Hematopoietic multipotent progenitor cell (in vitro differentiated cells): ENCODE data around the gene NUDT16L1. TPM values are rescaled to one million over a fixed set of nuclear protein-coding genes. Genes with fewer than 3 reads are reported as not detected.

Source experiments
- DNase-seq, 3 donors: peaks; one replicate each; pipeline ENCODE4 v3.0.0-alpha.2; 2011 to 2015; ENCODE audit warnings: low read depth in 2 of 3, low spot score in 2 of 3
- total RNA-seq: library from RNA; depleted of rRNA; stranded (reverse); fragments of >200 nt; gene quantifications from one replicate; pipeline ENCODE4 v1.2.3, GENCODE V29; 2012

The NUDT16L1 gene
- total RNA-seq, 1 donor, result 48.7 TPM

DNA sequence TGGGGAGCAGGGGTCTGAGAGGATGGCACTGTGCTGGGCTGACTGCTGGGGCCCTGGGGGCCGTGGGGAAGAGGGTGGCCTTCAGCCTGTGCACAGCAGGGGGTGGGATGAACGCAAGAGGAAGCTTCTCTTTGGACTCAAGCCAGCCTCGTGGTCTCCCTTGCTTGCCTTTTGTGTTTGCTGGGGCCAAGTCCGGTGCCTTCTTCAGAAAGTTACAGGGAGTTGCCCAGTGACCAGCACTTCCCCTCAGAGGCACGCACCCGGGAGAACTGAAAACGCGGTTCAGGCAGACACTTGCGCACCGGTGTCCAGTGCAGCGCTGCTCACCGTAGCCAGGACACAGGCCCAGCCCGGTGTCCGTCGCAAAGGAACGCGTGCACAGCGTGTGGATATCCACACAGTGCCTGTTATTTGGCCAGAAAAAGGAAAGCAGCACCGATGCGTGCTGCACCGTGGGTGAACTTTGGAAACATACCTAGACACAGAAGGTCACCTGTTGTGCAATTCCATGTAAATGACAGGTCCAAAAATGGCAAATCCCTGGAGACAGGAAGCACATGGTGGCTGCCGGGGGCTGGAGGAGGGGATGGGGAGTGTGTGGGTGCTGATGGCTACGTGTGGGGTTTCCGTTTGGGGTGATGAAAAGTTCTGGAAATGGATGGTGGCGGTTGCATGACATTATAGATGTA lies 29.4 kb upstream of the NUDT16L1 start:
- DNase-seq, result peak in 2 of 3 donors; percentile 81 to 89

DNA sequence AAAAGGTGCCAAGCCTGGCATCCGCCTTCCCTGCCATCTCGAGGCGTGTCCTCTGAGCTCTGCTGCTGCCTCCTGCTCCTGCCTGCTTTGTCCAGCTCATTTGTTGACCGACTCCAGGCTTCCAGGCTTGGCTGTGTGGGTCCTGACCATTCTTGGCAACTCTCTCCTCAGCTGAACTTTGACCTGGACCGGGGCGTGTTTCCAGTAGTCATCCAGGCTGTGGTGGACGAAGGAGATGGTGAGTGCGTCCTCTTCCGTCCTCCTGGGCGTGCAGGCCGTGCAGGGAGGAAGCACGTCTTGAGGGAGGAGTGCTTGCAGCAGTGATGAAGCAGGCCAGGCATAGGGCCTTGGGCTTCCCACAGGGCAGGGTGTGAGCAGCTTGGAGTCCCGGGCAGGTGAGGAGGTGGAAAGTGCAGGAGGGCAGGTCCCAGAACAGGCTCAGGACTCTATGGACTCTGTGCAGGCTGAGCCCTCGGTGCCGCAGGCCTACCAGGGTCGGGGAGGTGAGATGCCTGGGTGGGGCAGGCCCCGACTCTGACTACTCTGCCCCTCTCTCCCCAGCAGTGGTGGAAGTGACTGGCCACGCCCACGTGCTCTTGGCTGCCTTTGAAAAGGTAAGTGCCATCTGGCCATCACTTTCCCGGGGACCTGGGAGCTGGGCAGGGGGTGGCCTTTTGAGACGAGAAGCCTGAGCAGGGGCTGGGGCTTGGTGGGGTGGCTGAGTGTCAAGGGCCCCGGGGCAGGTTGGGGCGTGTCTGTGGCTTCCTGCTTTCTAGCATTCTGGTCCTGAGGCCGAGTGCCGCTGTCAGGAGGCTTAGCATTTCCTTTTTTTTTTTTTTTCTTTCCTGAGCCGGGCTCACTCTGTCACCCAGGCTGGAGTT lies 28.6 kb upstream of the NUDT16L1 start:
- DNase-seq, result peak in 2 of 3 donors; percentile 62 to 73

DNA sequence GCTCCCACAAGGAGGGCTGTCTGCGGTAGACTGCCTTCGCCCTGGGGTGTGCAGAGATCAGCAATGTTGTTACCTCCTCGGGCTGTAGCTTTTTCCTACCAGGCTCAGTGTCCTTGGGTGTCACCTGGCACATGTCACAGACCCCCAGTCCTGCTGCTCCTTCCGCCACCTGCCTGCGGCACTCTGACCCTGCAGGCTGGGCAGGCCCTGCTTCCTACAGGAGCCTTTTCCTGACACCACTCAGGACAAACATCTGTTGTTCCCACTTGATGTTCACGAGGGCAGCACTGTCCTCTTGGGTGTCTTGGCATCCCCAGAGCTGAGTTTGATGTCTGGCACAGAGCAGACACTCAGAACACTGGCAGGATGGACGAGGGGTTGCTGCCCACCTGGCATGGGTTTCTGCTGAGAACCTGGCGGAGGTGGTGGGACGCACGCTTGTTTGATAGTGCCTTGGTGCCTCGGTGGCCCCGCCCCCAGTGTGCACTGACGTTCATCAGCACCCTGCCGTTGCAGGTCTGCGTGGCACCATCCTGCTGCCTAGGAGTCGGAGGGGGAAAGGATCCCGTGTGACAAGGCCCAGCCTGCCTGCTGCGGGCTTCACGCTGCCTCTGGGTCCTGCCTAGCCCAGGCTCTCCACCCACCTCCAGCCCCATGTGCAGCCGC lies 26.7 kb upstream of the NUDT16L1 start:
- DNase-seq, result no peak

DNA sequence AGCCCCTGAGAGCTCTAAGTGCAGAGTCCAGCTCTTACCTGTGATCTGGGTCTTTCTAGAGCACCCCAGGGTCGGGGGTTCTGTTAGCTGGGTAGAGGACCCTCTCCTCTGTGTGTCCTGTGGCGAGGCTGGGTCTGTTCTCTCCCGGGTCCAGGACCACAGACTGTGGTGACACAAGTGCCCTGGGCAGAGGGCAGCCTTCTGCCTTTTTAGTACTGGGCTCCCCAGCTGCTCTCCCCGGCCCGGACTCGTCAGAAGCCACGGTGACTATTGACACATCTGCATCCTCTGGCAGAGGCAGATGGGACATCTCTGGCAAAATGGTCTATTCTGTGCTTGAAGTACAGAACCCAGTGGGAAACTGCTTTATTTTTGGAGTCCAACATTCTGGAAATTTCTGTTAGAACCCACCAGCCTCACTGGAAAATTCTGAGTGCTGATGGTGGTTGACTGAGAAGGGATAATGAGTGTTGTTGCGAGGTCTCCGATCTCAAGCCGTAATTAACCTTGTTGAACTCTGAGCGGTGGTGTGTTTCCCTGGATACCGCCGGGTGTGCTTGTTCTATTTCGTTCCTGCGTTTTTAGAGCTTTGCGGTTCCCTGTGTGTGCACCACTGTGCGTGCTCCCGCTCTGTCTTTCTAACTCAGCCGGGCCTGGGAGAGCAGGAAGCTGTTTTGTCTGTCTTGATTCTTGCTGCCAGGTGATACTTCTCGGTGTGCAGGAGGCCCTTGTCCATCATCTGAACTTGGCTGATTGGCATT lies 26.0 kb upstream of the NUDT16L1 start:
- no peak for DNase-seq

DNA sequence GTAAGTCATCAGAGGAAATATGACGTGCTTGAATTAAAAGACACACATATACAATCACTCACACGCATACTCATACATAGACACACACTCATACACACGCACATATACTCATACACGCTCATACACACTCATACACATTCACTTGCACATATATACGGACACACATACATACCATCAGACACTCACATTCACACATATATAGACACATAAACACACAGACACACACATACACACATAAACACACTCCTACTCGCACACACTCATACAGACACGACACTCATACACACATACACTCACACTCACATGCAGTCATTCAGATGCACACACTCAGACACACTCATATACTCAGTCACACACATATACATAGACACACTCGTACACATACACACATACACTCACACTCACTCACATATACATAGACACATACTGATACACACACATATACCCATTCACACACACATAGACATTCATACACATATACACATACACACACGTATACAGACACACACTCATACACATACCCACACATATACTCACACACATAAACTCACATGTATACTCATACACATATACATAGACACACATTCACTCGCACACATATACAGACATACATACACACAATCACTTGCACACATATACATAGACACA lies 24.9 kb upstream of the NUDT16L1 start:
- no peak for DNase-seq

DNA sequence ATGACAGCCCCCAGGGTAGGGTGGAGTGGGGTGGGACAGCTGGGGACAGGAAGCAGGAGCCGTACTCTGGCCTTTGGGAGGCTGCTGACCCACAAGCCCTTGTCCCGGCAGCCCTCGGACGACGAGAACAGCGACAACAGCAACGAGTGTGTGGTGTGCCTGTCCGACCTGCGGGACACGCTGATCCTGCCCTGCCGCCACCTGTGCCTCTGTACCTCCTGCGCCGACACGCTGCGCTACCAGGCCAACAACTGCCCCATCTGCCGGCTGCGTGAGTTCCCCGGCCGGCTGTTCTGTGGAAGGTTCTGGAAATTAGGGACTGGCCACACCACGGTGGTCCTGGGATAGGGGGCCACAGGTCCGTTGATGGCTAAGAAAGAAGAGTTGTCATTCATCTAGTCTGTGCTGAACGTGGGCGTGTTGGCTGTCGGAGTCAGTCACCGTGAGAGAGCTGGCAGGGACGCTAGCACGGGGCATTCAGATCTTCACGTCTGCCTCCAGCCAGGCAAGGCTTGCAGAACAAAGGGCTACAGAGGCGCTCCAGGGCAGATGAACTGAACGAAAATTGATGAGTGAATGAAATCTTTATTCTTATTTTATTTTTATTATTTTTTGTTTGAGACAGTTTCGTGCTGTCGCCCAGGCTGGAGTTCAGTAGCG lies 19.8 kb upstream of the NUDT16L1 start:
- DNase-seq, result no peak

DNA sequence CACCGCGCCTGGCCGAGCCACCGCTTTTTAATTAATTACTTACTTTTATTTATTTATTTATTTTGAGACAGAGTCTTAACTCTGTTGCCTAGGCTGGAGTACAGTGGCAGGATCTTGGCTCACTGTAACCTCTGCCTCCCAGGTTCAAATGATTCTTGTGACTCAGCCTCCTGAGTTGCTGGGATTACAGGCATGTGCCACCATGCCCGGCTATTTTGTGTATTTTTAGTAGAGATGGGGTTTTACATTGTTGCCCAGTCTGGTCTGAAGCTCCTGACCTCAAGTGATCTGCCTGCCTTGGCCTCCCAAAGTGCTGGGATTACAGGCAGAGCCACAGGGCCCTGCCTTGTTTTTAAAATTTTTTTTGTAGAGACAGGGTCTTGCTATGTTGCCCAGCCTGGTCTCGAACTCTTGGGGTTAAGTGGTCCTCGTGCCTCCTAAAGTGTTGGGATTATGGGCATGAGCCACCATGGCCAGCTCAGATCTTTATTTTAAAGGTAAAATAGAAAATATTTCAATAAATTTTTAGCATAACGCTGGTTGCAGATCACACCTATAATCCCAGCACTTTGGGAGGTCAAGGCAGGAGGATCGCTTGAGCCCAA lies 18.3 kb upstream of the NUDT16L1 start:
- DNase-seq, result no peak

DNA sequence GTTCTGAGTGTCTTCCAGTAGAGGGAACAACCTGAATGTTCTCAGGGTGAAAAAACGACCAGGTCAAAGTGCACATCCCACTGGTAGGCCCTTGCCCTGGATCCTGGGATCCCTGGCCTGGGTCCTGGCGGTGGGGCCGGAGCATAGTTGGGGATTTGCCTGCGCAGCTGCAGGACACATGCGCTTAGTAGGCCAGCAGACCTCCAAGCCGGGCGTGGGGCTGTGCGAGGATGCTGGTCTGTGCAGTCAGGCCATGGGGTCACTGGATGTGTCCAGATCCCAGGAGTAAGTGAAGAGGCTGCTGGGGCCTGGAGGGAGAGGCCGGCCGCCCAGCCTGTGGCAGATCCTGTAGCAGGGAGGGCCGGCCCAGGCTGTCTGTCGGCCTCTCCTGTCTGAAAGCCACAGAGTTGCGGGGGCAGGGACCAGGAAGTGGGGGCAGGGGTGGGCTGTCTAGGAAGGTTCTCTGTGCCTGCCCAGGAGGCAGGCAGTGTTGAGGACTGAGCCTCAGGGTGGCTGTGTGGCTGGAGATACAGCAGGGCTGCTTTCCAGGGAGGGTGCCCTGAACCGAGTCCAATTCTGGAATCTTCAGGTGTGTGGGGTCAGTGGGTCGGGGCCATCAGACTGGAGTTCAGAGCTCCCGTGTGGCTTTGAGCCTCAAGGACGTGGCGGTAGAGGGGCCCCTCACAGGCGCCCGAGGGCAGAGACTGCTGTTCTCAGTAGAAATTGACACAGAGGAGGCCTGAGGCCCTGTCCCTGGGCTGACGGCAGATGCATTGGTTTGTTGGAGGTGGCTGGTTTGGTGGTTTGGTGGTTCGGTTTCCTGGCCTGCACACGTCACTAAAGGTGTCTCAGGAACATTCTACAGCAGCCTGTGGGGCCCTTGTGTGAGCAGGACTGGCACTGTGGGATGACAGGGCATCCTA lies 17.2 kb upstream of the NUDT16L1 start:
- DNase-seq, result peak in 2 of 3 donors; percentile 32 to 48

DNA sequence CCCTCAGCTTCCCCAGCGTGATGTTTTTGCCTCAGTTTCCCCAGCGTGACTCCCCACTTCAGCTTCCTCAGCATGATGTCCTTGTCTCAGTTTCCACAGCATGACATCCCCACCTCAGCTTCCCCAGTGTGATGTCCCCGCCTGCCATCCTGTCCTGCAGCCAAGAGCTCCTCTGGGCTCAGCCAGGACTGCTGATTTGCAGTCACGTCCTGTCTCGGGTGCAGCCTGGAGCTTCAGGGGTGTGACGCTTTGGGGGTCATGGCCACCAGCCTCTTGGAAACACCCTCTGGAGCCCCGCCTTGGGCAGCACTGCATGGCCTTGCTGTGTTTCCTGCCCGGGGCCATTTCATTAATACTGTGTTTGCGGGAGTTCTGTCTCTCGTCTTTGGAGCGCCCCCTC lies 16.5 kb upstream of the NUDT16L1 start:
- DNase-seq, result no peak

DNA sequence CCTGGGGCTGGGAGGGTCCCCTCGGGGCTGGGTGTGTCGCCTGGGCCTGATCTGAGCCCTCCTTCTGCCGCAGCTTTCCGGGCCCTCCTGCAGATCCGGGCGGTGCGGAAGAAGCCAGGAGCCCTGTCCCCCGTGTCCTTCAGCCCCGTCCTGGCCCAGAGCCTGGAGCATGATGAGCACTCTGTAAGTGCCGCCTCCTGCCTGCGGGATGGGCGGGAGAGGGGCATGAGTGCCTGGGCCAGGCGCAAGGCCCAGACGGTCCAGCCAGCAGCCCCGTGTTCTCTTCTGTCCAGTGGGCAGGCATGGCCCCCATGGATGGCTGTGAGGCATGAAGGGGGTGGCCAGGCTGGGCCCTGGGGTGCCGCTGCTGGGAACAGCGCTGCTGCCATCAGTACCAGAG lies 16.0 kb upstream of the NUDT16L1 start:
- no peak for DNase-seq

DNA sequence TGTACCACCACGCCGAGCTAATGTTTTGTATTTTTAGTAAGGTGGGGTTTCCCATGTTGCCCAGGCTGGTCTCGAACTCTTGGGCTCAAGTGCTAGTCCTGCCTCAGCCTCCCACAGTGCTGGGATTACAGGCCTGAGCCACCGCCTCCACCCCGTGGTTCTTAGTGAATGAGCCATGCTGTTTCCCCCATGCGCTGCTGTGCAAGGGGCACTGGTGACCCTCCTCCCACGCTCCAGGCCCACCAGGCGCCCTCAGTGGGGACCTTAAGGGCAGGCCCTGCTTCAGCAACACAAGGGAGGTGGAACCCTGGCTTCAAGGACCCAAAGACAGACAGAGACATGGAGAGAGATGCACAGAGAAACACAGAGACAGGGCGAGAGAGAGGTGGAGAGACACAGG lies 15.4 kb upstream of the NUDT16L1 start:
- no peak for DNase-seq

DNA sequence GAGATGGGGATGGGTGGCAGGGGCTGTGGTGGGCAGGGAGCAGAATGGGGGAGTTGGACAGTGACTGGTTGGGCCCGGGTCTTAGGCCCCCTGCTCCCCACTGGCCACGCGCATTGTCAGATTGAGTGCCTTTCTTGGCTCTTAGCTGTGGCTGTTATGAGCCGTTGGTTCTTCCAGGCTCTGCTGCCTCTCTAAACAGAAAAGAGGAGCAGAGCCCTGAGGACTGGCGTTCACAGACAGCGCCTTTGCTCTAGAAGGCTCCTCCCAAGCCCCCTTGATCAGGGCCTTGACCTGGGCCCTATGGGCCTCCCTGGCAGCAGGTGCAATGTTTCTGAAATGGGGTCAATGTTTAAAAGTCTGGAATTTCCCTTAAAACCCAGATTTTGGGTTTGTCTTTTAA lies 14.8 kb upstream of the NUDT16L1 start:
- no peak for DNase-seq

DNA sequence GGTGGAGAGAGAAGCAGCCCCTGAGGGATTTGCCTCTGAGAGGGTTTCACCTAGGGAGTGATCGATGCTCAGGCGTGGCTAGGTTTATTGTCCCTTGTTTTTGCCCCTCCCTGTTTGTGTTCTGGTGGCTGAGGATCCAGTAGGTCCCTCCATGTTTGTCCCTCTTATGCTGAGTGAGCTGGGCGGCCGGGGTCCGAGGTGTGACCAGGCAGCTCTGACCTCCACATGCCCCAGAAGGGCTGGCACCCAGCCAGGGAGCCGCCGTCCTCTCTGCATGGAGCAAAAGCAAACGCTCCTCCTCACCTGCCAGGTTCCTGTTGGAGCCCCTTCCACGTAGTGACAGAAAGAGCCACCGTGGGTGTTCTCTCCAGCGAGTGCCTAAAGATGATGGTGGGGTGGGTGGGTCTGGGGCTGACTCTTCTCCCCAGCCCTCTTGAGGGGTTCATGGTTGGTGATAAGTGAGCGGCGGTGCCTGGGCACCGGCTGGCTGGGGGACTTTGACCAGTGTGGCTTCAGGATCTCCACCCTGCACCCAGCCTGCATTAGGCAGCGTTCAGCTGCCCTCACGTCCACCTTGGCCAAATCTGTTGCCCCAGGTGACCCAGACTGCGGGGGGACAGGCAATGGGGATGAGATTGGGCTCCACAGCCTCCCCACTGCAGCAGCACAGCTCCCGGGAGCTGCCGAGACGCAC lies 14.1 kb upstream of the NUDT16L1 start:
- DNase-seq, result no peak

DNA sequence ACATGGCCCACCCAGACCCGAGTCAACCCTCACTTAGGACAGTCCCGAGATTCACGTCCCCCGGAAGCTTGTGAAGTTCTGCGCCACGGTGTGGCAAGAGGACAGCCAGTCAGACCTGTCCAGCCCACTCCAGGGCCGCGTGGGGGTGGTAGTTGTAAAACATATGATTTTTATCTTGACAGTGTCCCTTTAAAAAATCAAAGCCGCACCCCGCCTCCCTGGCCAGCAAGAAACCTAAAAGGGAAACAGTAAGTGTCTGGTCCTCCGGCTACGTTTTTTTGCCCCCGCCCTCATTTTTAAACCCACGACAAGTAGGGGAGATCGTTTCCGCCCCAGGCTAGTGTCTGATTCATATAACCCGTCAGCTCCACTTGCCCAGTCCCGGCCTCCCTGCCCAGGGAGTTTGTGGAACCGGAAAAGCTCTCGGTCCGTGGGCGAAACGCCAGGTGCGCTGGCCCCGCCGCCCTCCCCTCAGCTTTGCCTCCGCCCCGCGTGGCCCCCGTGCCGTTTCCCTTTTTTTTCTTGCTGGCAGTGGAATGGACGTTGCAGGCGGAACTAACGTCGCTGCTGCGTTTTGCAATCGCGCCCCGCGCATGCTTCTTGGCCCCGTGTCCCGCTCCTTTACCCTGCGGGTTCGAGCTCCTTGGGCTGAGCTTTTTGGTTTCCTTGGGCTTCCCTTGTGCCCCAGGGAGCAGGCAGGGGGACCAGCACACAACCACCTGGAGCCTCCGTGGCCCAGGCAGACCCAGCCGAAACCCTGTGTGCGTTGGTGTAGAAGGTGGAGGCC lies 13.3 kb upstream of the NUDT16L1 start:
- DNase-seq, result no peak

DNA sequence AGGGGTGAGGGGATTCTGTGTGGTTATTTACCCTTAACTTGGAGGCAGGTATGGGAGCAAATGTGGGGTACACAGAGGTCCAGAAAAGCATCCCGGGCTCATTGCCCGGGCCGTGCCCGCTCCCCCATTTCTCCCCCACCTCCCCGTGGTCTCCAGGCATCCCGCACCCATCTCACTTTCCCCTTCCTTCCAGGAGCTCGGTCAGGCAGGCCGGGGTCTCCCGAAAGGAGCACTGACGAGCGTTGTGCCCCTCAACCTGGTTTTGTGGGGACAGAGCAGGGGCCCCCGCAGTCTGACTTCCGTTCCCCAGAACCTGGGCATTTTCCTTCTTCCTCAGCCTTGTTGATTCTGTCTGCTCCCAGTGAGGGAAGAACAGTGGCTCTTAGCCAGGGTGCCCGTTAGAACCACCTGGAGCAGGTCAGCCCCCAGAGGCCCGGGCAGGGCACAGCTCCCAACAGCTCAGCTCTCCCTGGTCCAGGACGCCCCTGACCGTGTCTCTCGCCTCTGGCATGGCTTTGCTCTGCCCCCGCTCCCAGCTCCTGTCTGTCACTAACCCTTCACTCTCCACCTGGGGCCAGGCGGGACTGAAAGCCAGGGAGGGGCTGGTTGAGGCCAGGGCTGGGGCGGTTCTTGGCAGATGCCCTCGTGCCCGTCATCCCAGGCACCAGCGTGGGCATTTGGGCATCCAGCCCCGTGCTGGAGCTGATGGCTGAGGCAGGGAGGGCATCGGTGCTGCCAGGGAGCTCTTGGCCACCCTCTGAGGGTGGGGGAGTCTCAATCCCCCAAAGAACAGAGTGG lies 12.5 kb upstream of the NUDT16L1 start:
- DNase-seq, result no peak

DNA sequence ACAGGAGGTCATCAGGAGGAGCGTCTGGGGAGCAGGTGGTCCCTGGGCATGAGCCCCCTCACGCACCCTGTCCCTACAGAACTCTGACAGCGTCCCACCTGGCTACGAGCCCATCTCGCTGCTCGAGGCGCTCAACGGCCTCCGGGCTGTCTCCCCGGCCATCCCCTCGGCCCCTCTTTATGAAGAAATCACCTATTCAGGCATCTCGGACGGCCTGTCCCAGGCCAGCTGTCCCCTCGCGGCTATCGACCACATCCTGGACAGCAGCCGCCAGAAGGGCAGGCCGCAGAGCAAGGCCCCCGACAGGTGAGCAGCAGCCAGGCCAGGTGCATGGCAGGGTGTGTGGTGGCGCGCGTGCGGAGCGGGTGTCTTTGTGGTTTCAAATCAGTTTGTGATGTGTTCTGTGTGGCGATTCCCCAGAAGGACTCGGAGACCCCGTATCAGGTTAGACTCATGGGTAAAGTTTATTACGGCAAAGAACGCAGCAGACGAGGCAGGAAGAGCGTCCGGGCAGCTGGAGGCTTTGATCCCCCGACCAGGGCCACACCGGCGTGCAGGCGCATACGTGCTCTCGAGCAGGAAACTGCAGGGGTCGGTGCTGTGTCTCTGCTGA lies 11.8 kb upstream of the NUDT16L1 start:
- no peak for DNase-seq
